IMR-90 (cell line): Measurements from ENCODE around the gene RBPJ. TPM values are rescaled to one million over a fixed set of nuclear protein-coding genes. Genes with fewer than 3 reads are reported as not detected.
A peak's percentile ranks its signal among the peaks of the same experiment; 100 is the strongest.

Experiments
- ATAC-seq: fragments of 200-7000 bp; cut with Tn5 transposase; 2 replicates; pipeline ENCODE4 v1.9.1; 2020; ENCODE audit warnings: low read depth, mild to moderate bottlenecking, moderate library complexity
- BruUV-seq: library from RNA; stranded (reverse); fragments of 400-500 nt; replicated peaks from 2 replicates; lab custom pipeline; 2021; lab: Mats Ljungman, UMichigan
- CTCF ChIA-PET: fragments of 300-600 bp; formaldehyde crosslinking; extraction: SDS; loops from one replicate; lab custom pipeline; 2021; ENCODE audit warnings: antibody characterized with exemption; lab: Yijun Ruan, JAX
- POLR2A ChIA-PET: fragments of 300-600 bp; sonication (Branson Sonifier 250); formaldehyde crosslinking; loops from one replicate; lab custom pipeline; 2022; ENCODE audit warnings: antibody characterized with exemption; ENCODE audit not compliant: unreplicated experiment; lab: Charles Lee
- DNase-seq: peaks from one replicate; pipeline ENCODE4 v3.0.0; 2013
- H2AFZ ChIP-seq: replicated peaks from 2 replicates; pipeline ENCODE3; 2013; ENCODE audit warnings: low read length, mild to moderate bottlenecking; ENCODE audit not compliant: poor library complexity
- H2AK5ac ChIP-seq: 2 replicates; pipeline ENCODE4 v1.6.1; 2013; ENCODE audit warnings: low read depth, low read length, inconsistent platforms
- H2AK9ac ChIP-seq: replicated peaks from 2 replicates; pipeline ENCODE3; 2013; ENCODE audit warnings: mild to moderate bottlenecking, low read depth, low read length, moderate library complexity; ENCODE audit not compliant: poor library complexity
- H2BK120ac ChIP-seq: 2 replicates; pipeline ENCODE4 v1.6.1; 2013; ENCODE audit warnings: low read depth, low read length, inconsistent platforms
- H2BK15ac ChIP-seq: 3 replicates; pipeline ENCODE4 v1.6.1; 2013; ENCODE audit warnings: low read depth, low read length, inconsistent platforms
- H2BK20ac ChIP-seq: 2 replicates; pipeline ENCODE4 v1.6.1; 2013; ENCODE audit warnings: low read depth, mild to moderate bottlenecking, inconsistent platforms, low read length, moderate library complexity
- H2BK5ac ChIP-seq: 2 replicates; pipeline ENCODE4 v1.6.1; 2013; ENCODE audit warnings: mild to moderate bottlenecking, low read depth, low read length, inconsistent platforms; ENCODE audit not compliant: poor library complexity, severe bottlenecking
- H3K14ac ChIP-seq: replicated peaks from 2 replicates; pipeline ENCODE4 v1.6.1; 2013; ENCODE audit warnings: low read depth, low read length, inconsistent platforms
- H3K18ac ChIP-seq: 2 replicates; pipeline ENCODE4 v1.6.1; 2013; ENCODE audit warnings: low read depth, low read length, control low read depth
- H3K23ac ChIP-seq: 2 replicates; pipeline ENCODE4 v1.6.1; 2013; ENCODE audit warnings: low read depth, low read length, inconsistent platforms
- H3K27ac ChIP-seq: 2 replicates; pipeline ENCODE4 v1.5.1; 2013; ENCODE audit warnings: mild to moderate bottlenecking, control low read depth, low read length; ENCODE audit not compliant: insufficient read depth
- H3K27me3 ChIP-seq: 2 replicates; pipeline ENCODE4 v1.6.1; 2013; ENCODE audit warnings: low read length; ENCODE audit not compliant: control insufficient read depth, insufficient read depth
- H3K36me3 ChIP-seq: 2 replicates; pipeline ENCODE4 v1.6.1; 2013; ENCODE audit warnings: low read length, mixed read lengths; ENCODE audit not compliant: control insufficient read depth, insufficient read depth
- H3K4ac ChIP-seq: 2 replicates; pipeline ENCODE4 v1.6.1; 2013; ENCODE audit warnings: low read depth, low read length, inconsistent platforms
- H3K4me1 ChIP-seq: 2 replicates; pipeline ENCODE4 v1.6.1; 2013; ENCODE audit warnings: low read length, mixed read lengths; ENCODE audit not compliant: control insufficient read depth, insufficient read depth
- H3K4me2 ChIP-seq: 2 replicates; pipeline ENCODE4 v1.6.1; 2013; ENCODE audit warnings: low read depth, mild to moderate bottlenecking, control low read depth, low read length, moderate library complexity
- H3K4me3 ChIP-seq: 2 replicates; pipeline ENCODE4 v1.5.1; 2013; ENCODE audit warnings: low read depth, mild to moderate bottlenecking, control low read depth, low read length, moderate library complexity; ENCODE audit not compliant: insufficient read depth
- H3K56ac ChIP-seq: 2 replicates; pipeline ENCODE4 v1.6.1; 2013; ENCODE audit warnings: low read length, inconsistent platforms; ENCODE audit not compliant: insufficient read depth; ENCODE audit errors: extremely low read depth
- H3K79me1 ChIP-seq, 2 experiments: 2 replicates each; pipeline ENCODE4 v1.6.1; 2013; ENCODE audit warnings: low read length in 2 of 2, inconsistent platforms in 1 of 2, low read depth in 1 of 2
- H3K9ac ChIP-seq: 2 replicates; pipeline ENCODE4 v1.6.1; 2013; ENCODE audit warnings: low read depth, low read length, control low read depth
- H3K9me1 ChIP-seq: 2 replicates; pipeline ENCODE4 v1.6.1; 2013; ENCODE audit warnings: low read length, inconsistent platforms; ENCODE audit not compliant: insufficient read depth
- H3K9me3 ChIP-seq: 2 replicates; pipeline ENCODE4 v1.6.1; 2013; ENCODE audit warnings: low read length; ENCODE audit not compliant: control insufficient read depth, insufficient read depth
- H4K20me1 ChIP-seq: 2 replicates; pipeline ENCODE4 v1.6.1; 2013; ENCODE audit warnings: low read length, inconsistent platforms; ENCODE audit not compliant: insufficient read depth
- H4K5ac ChIP-seq: 2 replicates; pipeline ENCODE4 v1.6.1; 2013; ENCODE audit warnings: mild to moderate bottlenecking, low read depth, low read length, control low read depth
- H4K8ac ChIP-seq, 2 experiments: 2 replicates each; pipeline ENCODE4 v1.6.1; 2013; ENCODE audit warnings: low read depth in 2 of 2, low read length in 2 of 2, control low read depth in 1 of 2, inconsistent platforms in 1 of 2
- H4K91ac ChIP-seq: 2 replicates; pipeline ENCODE4 v1.6.1; 2013; ENCODE audit warnings: low read depth, low read length, inconsistent platforms; ENCODE audit not compliant: insufficient read depth
- BHLHE40 ChIP-seq: fragments of 150-350 bp; IDR thresholded peaks from 2 replicates; pipeline ENCODE4 v1.6.1; 2016; ENCODE audit warnings: mild to moderate bottlenecking, low read depth, low read length
- CEBPB ChIP-seq: IDR thresholded peaks from 2 replicates; pipeline ENCODE4 v1.6.1; 2012; ENCODE audit warnings: low read depth, low read length, improper control_type of control experiment
- FOS ChIP-seq: fragments of 150-350 bp; IDR thresholded peaks from 2 replicates; pipeline ENCODE4 v1.6.1; 2016; ENCODE audit warnings: low read depth, low read length
- MAFK ChIP-seq: IDR thresholded peaks from 2 replicates; pipeline ENCODE4 v1.6.1; 2012; ENCODE audit warnings: low read depth, low read length, improper control_type of control experiment
- MAZ ChIP-seq: IDR thresholded peaks from 2 replicates; pipeline ENCODE4 v1.6.1; 2012; ENCODE audit warnings: low read depth, mild to moderate bottlenecking, low read length, improper control_type of control experiment, moderate library complexity, borderline replicate concordance
- RFX5 ChIP-seq: IDR thresholded peaks from 2 replicates; pipeline ENCODE4 v1.8.0; 2012; ENCODE audit warnings: low read depth, mild to moderate bottlenecking, low read length, moderate library complexity
- WGBS, 2 experiments: methylation state at CpG; one replicate each; pipeline versions ENCODE4 v1.1.5 to v1.1.7; 2013; ENCODE audit warnings: missing lambda C conversion rate in 2 of 2; ENCODE audit not compliant: insufficient read length in 1 of 2; ENCODE audit errors: extremely low coverage in 2 of 2; 5-methylcytosine and 5-hydroxymethylcytosine counted together
- dilution Hi-C: fragments of 300-500 bp; cut with HindIII; formaldehyde crosslinking; loops from one replicate; pipeline ENCODE4 v1.14.3; 2018; ENCODE audit warnings: low sequenced_read_pairs; ENCODE audit not compliant: unreplicated experiment
- in situ Hi-C: fragments of 300-500 bp; cut with MboI; formaldehyde crosslinking; loops from 3 replicates; pipeline ENCODE4 v1.14.3; 2019; ENCODE audit warnings: low sequenced_read_pairs, inconsistent platforms, mixed read lengths
- intact Hi-C: fragments of 100-400 bp; cut with micrococcal nuclease; formaldehyde crosslinking; loops from 2 replicates; pipeline ENCODE4 v1.10.0; 2022
- polyA plus RNA-seq, 3 experiments: library from polyadenylated mRNA; depleted of rRNA; stranded (reverse); fragments of >200 nt; gene quantifications; 2 replicates each; pipeline ENCODE4 v1.2.3, GENCODE V29; 2012; ENCODE audit warnings: low replicate concordance in 1 of 3
- total RNA-seq: library from RNA; depleted of rRNA; stranded (reverse); fragments of >200 nt; gene quantifications from 2 replicates; pipeline ENCODE4 v1.2.3, GENCODE V29; 2012

Gene RBPJ
- total and polyA plus RNA-seq, 2 of the 4 experiments (the other 2 are of a cell fraction) = 50.3 to 148 TPM

- WGBS, 2 experiments = no CpG with 5 or more reads among the region's 3 CpGs
- no peak overlapping the region for H2AFZ ChIP-seq
- H2BK15ac ChIP-seq = no peak overlapping the region
- H3K27ac ChIP-seq = no peak overlapping the region
- H3K4me2 ChIP-seq = peak overlapping the region; percentile 73; the same call in 1 of the 2 replicates
- TF ChIP-seq BHLHE40 (peak; percentile 21; the same call in 1 of the 2 replicates), RFX5 (no peak), FOS (peak; percentile 83), MAZ (no peak), CEBPB (0 out of 2 replicates have a peak, but pooled peaks have one; percentile 8), MAFK (0 out of 2 replicates have a peak, but pooled peaks have one; percentile 5)
- no peak overlapping the region for H4K91ac ChIP-seq
- H3K9me3 ChIP-seq = no peaks in the 10 kb centered on the region
- H3K4ac ChIP-seq = no peak overlapping the region
- peaks cover 24 to 70% of the 10 kb centered on the region in 2 experiments for H3K79me1 ChIP-seq
- peaks cover 10% of the 10 kb centered on the region for H3K4me1 ChIP-seq
- ChIA-PET CTCF (no interaction called here), POLR2A (no interaction called here)
- intact Hi-C loops = no loop called here
- H3K4me3 ChIP-seq = no peak overlapping the region
- peaks cover 18% of the 10 kb centered on the region for H3K9me1 ChIP-seq
- no peak overlapping the region for H2BK120ac ChIP-seq
- peaks cover 91% of the 10 kb centered on the region for H4K20me1 ChIP-seq
- H2BK5ac ChIP-seq = peak overlapping the region; percentile 69
- in situ Hi-C loops = loop anchor here (25.0 kb wide), 2 partner anchors 520 to 670 kb away; partner anchors contain the start of gene STIM2
- no peak overlapping the region for H3K9ac ChIP-seq
- H2AK9ac ChIP-seq = no peak overlapping the region
- no peaks in the 10 kb centered on the region for H3K27me3 ChIP-seq
- H2BK20ac ChIP-seq = no peak overlapping the region
- H2AK5ac ChIP-seq = no peak overlapping the region
- dilution Hi-C loops = no loop called here
- H4K5ac ChIP-seq = no peak overlapping the region
- H3K36me3 ChIP-seq = no peaks in the 10 kb centered on the region
- no peak overlapping the region for H3K56ac ChIP-seq
- DNase-seq (peak; percentile 95), ATAC-seq (peak; percentile 79)
- no TSS peak for BruUV-seq
- H3K18ac ChIP-seq = no peak overlapping the region
- no peak overlapping the region for H3K23ac ChIP-seq
- H4K8ac ChIP-seq = no peak overlapping the region
- no peak overlapping the region for H3K14ac ChIP-seq
These were observed 21.7 kb downstream of the RBPJ start for GRCh38 chr4:26342328-26343037.
